ENCODE data around the gene CREBBP.

CREBBP gene

DNA sequence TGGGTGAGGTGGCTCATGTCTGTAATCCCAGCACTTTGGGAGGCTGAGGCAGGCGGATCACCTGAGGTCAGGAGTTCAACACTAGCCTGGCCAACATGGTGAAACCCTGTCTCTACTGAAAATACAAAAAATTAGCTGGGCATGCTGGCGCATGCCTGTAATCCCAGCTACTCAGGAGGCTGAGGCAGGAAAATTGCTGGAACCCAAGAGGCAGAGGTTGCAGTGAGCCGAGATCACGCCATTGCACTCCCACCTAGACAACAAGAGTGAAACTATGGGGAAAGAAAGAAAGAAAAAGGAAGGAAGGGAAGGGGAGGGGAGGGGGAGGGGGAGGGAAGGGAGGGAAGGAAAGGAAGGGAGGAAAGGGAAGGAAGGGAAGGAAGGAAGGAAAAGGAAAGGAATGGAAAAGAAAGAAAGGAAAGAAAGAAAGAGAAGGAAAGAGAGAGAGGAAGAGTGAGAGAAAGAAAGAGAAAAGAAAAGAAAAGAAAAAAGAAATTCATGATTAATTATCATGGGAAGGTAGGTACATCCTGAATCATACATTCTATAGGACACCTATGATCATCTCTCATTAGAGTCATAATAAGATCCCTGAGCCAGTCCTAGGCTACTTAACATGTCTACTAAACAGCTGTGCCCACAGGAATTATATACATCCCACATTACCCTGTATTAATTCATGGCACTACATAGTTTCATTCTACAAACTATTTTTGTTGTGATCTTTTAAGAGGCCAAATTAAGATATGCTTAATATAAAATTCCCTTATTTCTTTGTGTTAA, 40.9 kb downstream of the CREBBP start:
- TF ChIP-seq EGR1 (IDR thresholded peaks at IDR 0.05) (no peak), CREB1 (IDR thresholded peaks at IDR 0.05; ENCODE audit: low read depth) (no peak), CEBPB (IDR thresholded peaks at IDR 0.05) (no peak)

GRCh38 chr16:3838600-3839401, 41.7 kb downstream of the CREBBP start:
- TF ChIP-seq ZBTB7A (IDR thresholded peaks at IDR 0.05; ENCODE audit: low read depth) (no peak), CREB1 (IDR thresholded peaks at IDR 0.05; ENCODE audit: low read depth) (no peak), REST (IDR thresholded peaks at IDR 0.05; ENCODE audit: low read depth) (no peak), EGR1 (IDR thresholded peaks at IDR 0.05) (no peak)

GRCh38 chr16:3837851-3838586, 42.5 kb downstream of the CREBBP start:
- TF ChIP-seq TEAD4 (IDR thresholded peaks at IDR 0.05): no peak
- no peak for TF ChIP-seq TAF1 (IDR thresholded peaks at IDR 0.05; ENCODE audit: low read depth)
- no peak for TF ChIP-seq EGR1 (IDR thresholded peaks at IDR 0.05)
- no peak for TF ChIP-seq ZBTB7A (IDR thresholded peaks at IDR 0.05; ENCODE audit: low read depth)
- no peak for TF ChIP-seq CEBPB (IDR thresholded peaks at IDR 0.05)
- no peak for TF ChIP-seq NFIC (IDR thresholded peaks at IDR 0.05)
- TF ChIP-seq FOXM1 (IDR thresholded peaks at IDR 0.05; ENCODE audit: borderline replicate concordance, low read depth): no peak
- no peak for TF ChIP-seq MAX (IDR thresholded peaks at IDR 0.05)
- TF ChIP-seq YY1 (IDR thresholded peaks at IDR 0.05; ENCODE audit: low read depth): no peak
- no peak for TF ChIP-seq TCF12 (IDR thresholded peaks at IDR 0.05; ENCODE audit: low read depth)
- no peak for TF ChIP-seq REST (IDR thresholded peaks at IDR 0.05; ENCODE audit: low read depth)
- no peak for TF ChIP-seq EP300 (IDR thresholded peaks at IDR 0.05; ENCODE audit: borderline replicate concordance)
- no peak for TF ChIP-seq RAD21 (IDR thresholded peaks at IDR 0.05; ENCODE audit: low read depth)
- no peak for TF ChIP-seq CREB1 (IDR thresholded peaks at IDR 0.05; ENCODE audit: low read depth)
- TF ChIP-seq, protein P1, sequence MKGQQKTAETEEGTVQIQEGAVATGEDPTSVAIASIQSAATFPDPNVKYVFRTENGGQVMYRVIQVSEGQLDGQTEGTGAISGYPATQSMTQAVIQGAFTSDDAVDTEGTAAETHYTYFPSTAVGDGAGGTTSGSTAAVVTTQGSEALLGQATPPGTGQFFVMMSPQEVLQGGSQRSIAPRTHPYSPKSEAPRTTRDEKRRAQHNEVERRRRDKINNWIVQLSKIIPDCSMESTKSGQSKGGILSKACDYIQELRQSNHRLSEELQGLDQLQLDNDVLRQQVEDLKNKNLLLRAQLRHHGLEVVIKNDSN (IDR thresholded peaks at IDR 0.05): no peak

DNA sequence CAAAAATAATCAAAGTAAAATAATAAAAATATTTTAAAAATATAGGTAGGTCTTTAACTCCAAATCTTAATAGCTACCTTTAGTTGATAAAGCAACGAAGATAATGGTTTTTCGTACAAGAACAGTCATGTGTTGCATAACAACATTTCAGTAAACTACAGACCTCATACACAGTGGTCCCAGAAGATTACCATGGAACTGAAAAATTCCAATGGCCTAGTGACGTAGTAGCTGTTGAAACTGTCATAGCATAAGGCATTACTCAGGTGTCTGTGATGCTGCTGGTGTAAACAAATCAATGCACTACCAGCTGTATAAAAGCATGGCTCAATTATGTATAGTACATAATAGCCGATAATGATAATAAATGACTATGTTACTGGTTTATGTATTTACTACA, 43.9 kb downstream of the CREBBP start:
- TF ChIP-seq MAX (IDR thresholded peaks at IDR 0.05) (no peak), CEBPB (IDR thresholded peaks at IDR 0.05) (no peak), EP300 (IDR thresholded peaks at IDR 0.05; ENCODE audit: borderline replicate concordance) (no peak), TAF1 (IDR thresholded peaks at IDR 0.05; ENCODE audit: low read depth) (no peak), REST (IDR thresholded peaks at IDR 0.05; ENCODE audit: low read depth) (no peak), TEAD4 (IDR thresholded peaks at IDR 0.05) (no peak), FOXM1 (IDR thresholded peaks at IDR 0.05; ENCODE audit: borderline replicate concordance, low read depth) (no peak), RAD21 (IDR thresholded peaks at IDR 0.05; ENCODE audit: low read depth) (no peak), TCF12 (IDR thresholded peaks at IDR 0.05; ENCODE audit: low read depth) (no peak), NFIC (IDR thresholded peaks at IDR 0.05) (no peak), EGR1 (IDR thresholded peaks at IDR 0.05) (no peak), CREB1 (IDR thresholded peaks at IDR 0.05; ENCODE audit: low read depth) (no peak)

Data from Ishikawa (cell line).